NT2/D1 (cell line): Measurements from ENCODE around the gene CDHR4.

ENCODE experiments used
- DNase-seq: peaks from one replicate; pipeline ENCODE4 v3.0.0-alpha.2; 2011; ENCODE audit warnings: low read depth, low spot score
- H3K27me3 ChIP-seq: 2 replicates; pipeline ENCODE4 v1.6.0; 2011; ENCODE audit warnings: mild to moderate bottlenecking; ENCODE audit not compliant: insufficient read length, insufficient read depth
- H3K36me3 ChIP-seq: 2 replicates; pipeline ENCODE4 v1.6.1; 2011; ENCODE audit warnings: mild to moderate bottlenecking, low read length, mixed read lengths; ENCODE audit not compliant: insufficient read depth, insufficient read length
- H3K4me1 ChIP-seq: 2 replicates; pipeline ENCODE4 v1.5.1; 2011; ENCODE audit not compliant: insufficient read depth, insufficient read length
- H3K4me3 ChIP-seq: 2 replicates; pipeline ENCODE4 v1.5.1; 2011; ENCODE audit warnings: low read depth; ENCODE audit not compliant: insufficient read length
- H3K9ac ChIP-seq: 2 replicates; pipeline ENCODE4 v1.6.0; 2011; ENCODE audit warnings: low read depth; ENCODE audit not compliant: insufficient read length
- H3K9me3 ChIP-seq: 2 replicates; pipeline ENCODE4 v1.5.1; 2011; ENCODE audit warnings: mild to moderate bottlenecking, low read length; ENCODE audit not compliant: insufficient read depth
- SUZ12 ChIP-seq: IDR thresholded peaks from 2 replicates; pipeline ENCODE4 v1.6.1; 2011; ENCODE audit not compliant: insufficient read length, insufficient read depth; ENCODE audit errors: extremely low read depth
- YY1 ChIP-seq: IDR thresholded peaks from 2 replicates; pipeline ENCODE4 v1.6.1; 2011; ENCODE audit not compliant: insufficient read length, insufficient read depth
- ZNF274 ChIP-seq: IDR thresholded peaks from 2 replicates; pipeline ENCODE4 v1.6.1; 2011; ENCODE audit warnings: mild to moderate bottlenecking, low read depth, low read length

The CDHR4 gene

GRCh38 chr3:49799761-49800160, at the start of gene CDHR4:
CDHR4 (minus strand) TSS chr3:49799873; CDS start chr3:49799812, 61 bp downstream.
- DNase-seq: no peak
- Histone ChIP-seq H3K36me3 (no peaks in the 10 kb centered on the region), H3K4me1 (peaks cover 4% of the 10 kb centered on the region), H3K4me3 (no peak within 1 kb of the TSS), H3K27me3 (peaks cover 43% of the 10 kb centered on the region), H3K9ac (peak within 1 kb of the TSS; percentile 21), H3K9me3 (no peaks in the 10 kb centered on the region)
- TF ChIP-seq ZNF274: no peak
- TF ChIP-seq SUZ12: no peak
- TF ChIP-seq YY1: no peak

- Histone ChIP-seq H3K36me3 (peaks cover 71% of the 10 kb centered on the region), H3K9me3 (no peaks in the 10 kb centered on the region)
These were observed 46.0 kb upstream of the CDHR4 start for GRCh38 chr3:49845694-49846093.

GRCh38 chr3:49844464-49845183, 45.0 kb upstream of the CDHR4 start:
- H3K9ac ChIP-seq: no peak overlapping the region
- H3K4me3 ChIP-seq: no peak overlapping the region
- TF ChIP-seq YY1 (no peak), SUZ12 (no peak), ZNF274 (no peak)
- no peak for DNase-seq
- H3K27me3 ChIP-seq: no peaks in the 10 kb centered on the region
- peaks cover 81% of the 10 kb centered on the region for H3K36me3 ChIP-seq
- peaks cover 8% of the 10 kb centered on the region for H3K4me1 ChIP-seq
- H3K9me3 ChIP-seq: no peaks in the 10 kb centered on the region

More at GRCh38 chr3:49845694-49846093, 46.0 kb upstream of the CDHR4 start:
- no peak for DNase-seq
- TF ChIP-seq SUZ12: no peak
- no peak for TF ChIP-seq ZNF274
- TF ChIP-seq YY1: no peak
- Histone ChIP-seq H3K9ac (no peak overlapping the region), H3K27me3 (no peaks in the 10 kb centered on the region), H3K4me1 (peaks cover 8% of the 10 kb centered on the region), H3K4me3 (no peak overlapping the region)

- Histone ChIP-seq H3K9ac (no peak overlapping the region), H3K4me3 (no peak overlapping the region), H3K4me1 (peaks cover 8% of the 10 kb centered on the region), H3K9me3 (no peaks in the 10 kb centered on the region), H3K27me3 (no peaks in the 10 kb centered on the region), H3K36me3 (peaks cover 88% of the 10 kb centered on the region)
- no peak for DNase-seq
- TF ChIP-seq YY1 (no peak), ZNF274 (no peak)
These were observed 43.3 kb upstream of the CDHR4 start for GRCh38 chr3:49842843-49843517.

GRCh38 chr3:49841806-49842205, 42.1 kb upstream of the CDHR4 start:
- Histone ChIP-seq H3K9me3 (no peaks in the 10 kb centered on the region), H3K4me1 (peaks cover 8% of the 10 kb centered on the region), H3K9ac (no peak overlapping the region), H3K27me3 (no peaks in the 10 kb centered on the region), H3K36me3 (peaks cover 89% of the 10 kb centered on the region), H3K4me3 (no peak overlapping the region)
- TF ChIP-seq SUZ12 (no peak), ZNF274 (no peak), YY1 (no peak)
- DNase-seq: no peak

- H3K9me3 ChIP-seq: no peaks in the 10 kb centered on the region
- no peaks in the 10 kb centered on the region for H3K27me3 ChIP-seq
- peaks cover 8% of the 10 kb centered on the region for H3K4me1 ChIP-seq
- H3K4me3 ChIP-seq: no peak overlapping the region
- no peak overlapping the region for H3K9ac ChIP-seq
- TF ChIP-seq YY1 (no peak), ZNF274 (no peak), SUZ12 (no peak)
- peak; percentile 32 for DNase-seq
- peaks cover 90% of the 10 kb centered on the region for H3K36me3 ChIP-seq
These were observed 41.5 kb upstream of the CDHR4 start for GRCh38 chr3:49841126-49841696.

GRCh38 chr3:49840388-49840787, 40.7 kb upstream of the CDHR4 start:
- Histone ChIP-seq H3K9ac (no peak overlapping the region), H3K4me3 (no peak overlapping the region), H3K9me3 (no peaks in the 10 kb centered on the region), H3K4me1 (peaks cover 8% of the 10 kb centered on the region), H3K36me3 (peaks cover 84% of the 10 kb centered on the region), H3K27me3 (no peaks in the 10 kb centered on the region)
- TF ChIP-seq YY1 (no peak), SUZ12 (no peak), ZNF274 (no peak)
- no peak for DNase-seq
